Osteoblast (primary cell): ENCODE data around the gene UST. TPM values are rescaled to one million over a fixed set of nuclear protein-coding genes. Genes with fewer than 3 reads are reported as not detected.

Experiments
- DNase-seq: peaks from one replicate; pipeline ENCODE4 v3.0.0; 2011; ENCODE audit warnings: low spot score, mixed read lengths; ENCODE audit not compliant: insufficient read length; ENCODE audit errors: missing footprints
- H2AFZ ChIP-seq: 2 replicates; pipeline ENCODE4 v1.6.0; 2011; ENCODE audit warnings: mild to moderate bottlenecking, low read length
- H3K27ac ChIP-seq: 2 replicates; pipeline ENCODE4 v1.5.1; 2011; ENCODE audit warnings: mild to moderate bottlenecking, low read depth, low read length, moderate library complexity
- H3K27me3 ChIP-seq: 2 replicates; pipeline ENCODE4 v1.6.0; 2012; ENCODE audit warnings: mild to moderate bottlenecking, control low read depth, inconsistent platforms, low read length, moderate library complexity; ENCODE audit not compliant: insufficient read depth
- H3K36me3 ChIP-seq: 2 replicates; pipeline ENCODE4 v1.5.1; 2011; ENCODE audit warnings: mild to moderate bottlenecking, low read length, control low read depth, moderate library complexity; ENCODE audit not compliant: insufficient read depth
- H3K4me1 ChIP-seq: 2 replicates; pipeline ENCODE4 v1.5.1; 2011; ENCODE audit warnings: mild to moderate bottlenecking, low read length, control low read depth, moderate library complexity; ENCODE audit not compliant: insufficient read depth
- H3K4me2 ChIP-seq: 2 replicates; pipeline ENCODE4 v1.6.0; 2011; ENCODE audit warnings: mild to moderate bottlenecking, low read length; ENCODE audit not compliant: insufficient read depth
- H3K4me3 ChIP-seq: fragments of 200-600 bp; sonication (generic); 3 replicates; pipeline ENCODE4 v1.5.1; 2012; ENCODE audit warnings: mild to moderate bottlenecking, low read length, inconsistent platforms; ENCODE audit not compliant: insufficient read depth
- H3K79me2 ChIP-seq: 2 replicates; pipeline ENCODE4 v1.6.0; 2012; ENCODE audit warnings: mild to moderate bottlenecking, low read length, control low read depth, inconsistent platforms; ENCODE audit not compliant: insufficient read depth
- H3K9me3 ChIP-seq: 2 replicates; pipeline ENCODE4 v1.5.1; 2011; ENCODE audit warnings: low read depth, low read length, control low read depth
- H4K20me1 ChIP-seq: 2 replicates; pipeline ENCODE4 v1.6.0; 2012; ENCODE audit warnings: mild to moderate bottlenecking, low read length, control low read depth; ENCODE audit not compliant: insufficient read depth
- CTCF ChIP-seq: IDR thresholded peaks from 2 replicates; pipeline ENCODE4 v1.5.1; 2011; ENCODE audit warnings: mild to moderate bottlenecking, low read depth, low read length, moderate library complexity; ENCODE audit errors: extremely low read depth
- total RNA-seq: library from RNA; depleted of rRNA; stranded (reverse); fragments of >200 nt; gene quantifications from 2 replicates; pipeline ENCODE4 v1.2.3, GENCODE V29; 2012

The UST gene
- total RNA-seq, 1 donor: 18.1 TPM

- no peak for TF ChIP-seq CTCF
- Histone ChIP-seq H3K36me3 (no peaks in the 10 kb centered on the region), H3K27ac (no peak overlapping the region), H3K9me3 (no peaks in the 10 kb centered on the region), H3K4me1 (no peaks in the 10 kb centered on the region), H3K27me3 (no peaks in the 10 kb centered on the region), H3K4me2 (no peak overlapping the region), H3K79me2 (no peaks in the 10 kb centered on the region), H2AFZ (no peak overlapping the region), H3K4me3 (no peak overlapping the region), H4K20me1 (no peaks in the 10 kb centered on the region)
- no peak for DNase-seq
Measured at GRCh38 chr6:148987982-148988381, 241.2 kb downstream of the UST start.

- Histone ChIP-seq H3K27me3 (no peaks in the 10 kb centered on the region), H3K4me2 (no peak overlapping the region), H3K36me3 (no peaks in the 10 kb centered on the region), H3K27ac (no peak overlapping the region), H3K9me3 (no peaks in the 10 kb centered on the region), H3K4me3 (no peak overlapping the region), H2AFZ (no peak overlapping the region), H4K20me1 (no peaks in the 10 kb centered on the region), H3K79me2 (no peaks in the 10 kb centered on the region), H3K4me1 (no peaks in the 10 kb centered on the region)
- no peak for TF ChIP-seq CTCF
- DNase-seq: no peak
Measured at GRCh38 chr6:148989585-148989984, 242.8 kb downstream of the UST start.

GRCh38 chr6:148990403-148990802 is 243.6 kb downstream of the UST start:
- no peak overlapping the region for H3K4me2 ChIP-seq
- no peak overlapping the region for H3K4me3 ChIP-seq
- H3K36me3 ChIP-seq: no peaks in the 10 kb centered on the region
- no peaks in the 10 kb centered on the region for H3K9me3 ChIP-seq
- no peaks in the 10 kb centered on the region for H3K27me3 ChIP-seq
- H3K27ac ChIP-seq: no peak overlapping the region
- no peaks in the 10 kb centered on the region for H3K4me1 ChIP-seq
- TF ChIP-seq CTCF: no peak
- H4K20me1 ChIP-seq: no peaks in the 10 kb centered on the region
- no peak overlapping the region for H2AFZ ChIP-seq
- DNase-seq: no peak
- H3K79me2 ChIP-seq: no peaks in the 10 kb centered on the region

- Histone ChIP-seq H3K79me2 (no peaks in the 10 kb centered on the region), H3K4me2 (peak overlapping the region; percentile 6), H3K27ac (no peak overlapping the region), H3K27me3 (no peaks in the 10 kb centered on the region), H3K36me3 (no peaks in the 10 kb centered on the region), H3K4me3 (no peak overlapping the region), H3K9me3 (no peaks in the 10 kb centered on the region), H2AFZ (no peak overlapping the region), H4K20me1 (no peaks in the 10 kb centered on the region), H3K4me1 (peaks cover 44% of the 10 kb centered on the region)
- no peak for DNase-seq
- TF ChIP-seq CTCF: no peak
Measured at GRCh38 chr6:148996815-148997214, 250.0 kb downstream of the UST start.
